Vagina (tissue), 2 donors: ENCODE data around the gene CAST. TPM values are rescaled to one million over a fixed set of nuclear protein-coding genes. Genes with fewer than 3 reads are reported as not detected.

Experiments used
- DNase-seq, 2 donors: peaks; one replicate each; pipeline ENCODE4 v3.0.0-alpha.2; 2017; ENCODE audit errors: extremely low spot score in 2 of 2
- H3K27ac ChIP-seq: fragments of 200-600 bp; sonication (generic); one replicate; pipeline ENCODE4 v1.5.1; 2019
- H3K27me3 ChIP-seq: fragments of 200-600 bp; sonication (generic); one replicate; pipeline ENCODE4 v1.5.1; 2019
- H3K36me3 ChIP-seq, 2 donors: fragments of 200-600 bp; sonication (generic); one replicate each; pipeline ENCODE4 v1.5.1; 2017 to 2019
- H3K4me1 ChIP-seq: fragments of 200-600 bp; sonication (generic); one replicate; pipeline ENCODE4 v1.5.1; 2019
- H3K4me3 ChIP-seq, 2 donors: fragments of 200-600 bp; sonication (generic); 1 replicate in 1 of 2; 2 replicates in 1 of 2; pipeline ENCODE4 v1.5.1; 2016 to 2019
- H3K9me3 ChIP-seq: fragments of 200-600 bp; sonication (generic); one replicate; pipeline ENCODE4 v1.5.1; 2019
- POLR2A ChIP-seq, 2 donors: fragments of 450-650 bp; IDR thresholded peaks; one replicate each; pipeline ENCODE4 v1.6.1; 2017; ENCODE audit warnings: antibody characterized with exemption in 2 of 2, mild to moderate bottlenecking in 2 of 2, moderate library complexity in 2 of 2
- POLR2AphosphoS5 ChIP-seq, 2 donors: sonication (generic); formaldehyde crosslinking; IDR thresholded peaks; one replicate each; pipeline ENCODE4 v1.9.0; 2017; ENCODE audit warnings: antibody characterized with exemption in 2 of 2, mild to moderate bottlenecking in 2 of 2, low read depth in 1 of 2; ENCODE audit not compliant: insufficient read depth in 1 of 2
- intact Hi-C: fragments of 100-400 bp; cut with DNase I; formaldehyde crosslinking; loops from one replicate; pipeline ENCODE4 v1.15.1; 2023
- total RNA-seq: library from RNA; depleted of rRNA; stranded (reverse); fragments of >200 nt; gene quantifications from one replicate; pipeline ENCODE4 v1.2.3, GENCODE V29; 2016
- TF ChIP-seq, protein P1 (sequence below), 3 experiments: fragments of 450-650 bp in 2 of 3; fragments of 200-600 bp in 1 of 3; sonication (generic) in 1 of 3; IDR thresholded peaks; one replicate each; pipeline ENCODE4 v1.5.1; 2017 to 2019; ENCODE audit warnings: antibody characterized with exemption in 3 of 3, mild to moderate bottlenecking in 2 of 3, moderate library complexity in 2 of 3

The CAST gene
- total RNA-seq, 1 donor from 2014 or later: 309 TPM

- Histone ChIP-seq H3K27ac (no peak overlapping the region), H3K4me3 (no peak overlapping the region), H3K9me3 (no peaks in the 10 kb centered on the region), H3K27me3 (no peaks in the 10 kb centered on the region), H3K36me3 (no peaks in the 10 kb centered on the region), H3K4me1 (no peaks in the 10 kb centered on the region)
- TF ChIP-seq POLR2AphosphoS5 (IDR thresholded peaks at IDR 0.05; ENCODE audit: insufficient read depth in 1 of 2, low read depth in 1 of 2): no peak
- no peak for TF ChIP-seq POLR2A (IDR thresholded peaks at IDR 0.05)
- TF ChIP-seq, protein P1, sequence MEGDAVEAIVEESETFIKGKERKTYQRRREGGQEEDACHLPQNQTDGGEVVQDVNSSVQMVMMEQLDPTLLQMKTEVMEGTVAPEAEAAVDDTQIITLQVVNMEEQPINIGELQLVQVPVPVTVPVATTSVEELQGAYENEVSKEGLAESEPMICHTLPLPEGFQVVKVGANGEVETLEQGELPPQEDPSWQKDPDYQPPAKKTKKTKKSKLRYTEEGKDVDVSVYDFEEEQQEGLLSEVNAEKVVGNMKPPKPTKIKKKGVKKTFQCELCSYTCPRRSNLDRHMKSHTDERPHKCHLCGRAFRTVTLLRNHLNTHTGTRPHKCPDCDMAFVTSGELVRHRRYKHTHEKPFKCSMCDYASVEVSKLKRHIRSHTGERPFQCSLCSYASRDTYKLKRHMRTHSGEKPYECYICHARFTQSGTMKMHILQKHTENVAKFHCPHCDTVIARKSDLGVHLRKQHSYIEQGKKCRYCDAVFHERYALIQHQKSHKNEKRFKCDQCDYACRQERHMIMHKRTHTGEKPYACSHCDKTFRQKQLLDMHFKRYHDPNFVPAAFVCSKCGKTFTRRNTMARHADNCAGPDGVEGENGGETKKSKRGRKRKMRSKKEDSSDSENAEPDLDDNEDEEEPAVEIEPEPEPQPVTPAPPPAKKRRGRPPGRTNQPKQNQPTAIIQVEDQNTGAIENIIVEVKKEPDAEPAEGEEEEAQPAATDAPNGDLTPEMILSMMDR (IDR thresholded peaks at IDR 0.05): no peak
- no peak for DNase-seq
- intact Hi-C loops: loop anchor here (10.0 kb wide), 2 partner anchors 95 to 545 kb away; no protein-coding TSS in a partner anchor
These were observed 42.2 kb upstream of the CAST start for GRCh38 chr5:96619946-96620345.

DNA sequence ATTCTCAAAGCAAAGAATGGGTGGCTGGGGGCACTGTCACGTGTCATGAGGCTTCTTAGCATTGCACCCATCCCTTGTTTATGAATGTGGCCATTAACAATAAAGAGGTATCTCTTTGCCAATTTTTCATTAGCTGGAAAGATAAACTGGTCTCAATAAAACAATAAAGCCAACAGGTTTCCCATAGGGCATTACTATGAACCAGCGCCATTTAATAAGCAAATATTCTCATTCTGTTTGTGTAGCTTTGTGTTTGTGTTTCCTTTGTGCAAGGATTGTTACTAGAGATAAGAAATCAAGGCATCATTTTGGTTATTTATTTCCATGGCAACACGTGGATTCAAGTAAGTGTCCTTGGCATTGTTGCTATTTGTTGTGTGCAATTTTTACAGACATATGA is 37.6 kb upstream of the CAST start:
- Histone ChIP-seq H3K9me3 (no peaks in the 10 kb centered on the region), H3K27me3 (no peaks in the 10 kb centered on the region), H3K27ac (no peak overlapping the region), H3K36me3 (no peaks in the 10 kb centered on the region), H3K4me3 (no peak overlapping the region), H3K4me1 (no peaks in the 10 kb centered on the region)
- intact Hi-C loops: no loop called here
- DNase-seq: no peak
- no peak for TF ChIP-seq POLR2A (IDR thresholded peaks at IDR 0.05)
- TF ChIP-seq, protein P1 (IDR thresholded peaks at IDR 0.05): no peak
- no peak for TF ChIP-seq POLR2AphosphoS5 (IDR thresholded peaks at IDR 0.05; ENCODE audit: insufficient read depth in 1 of 2, low read depth in 1 of 2)

DNA sequence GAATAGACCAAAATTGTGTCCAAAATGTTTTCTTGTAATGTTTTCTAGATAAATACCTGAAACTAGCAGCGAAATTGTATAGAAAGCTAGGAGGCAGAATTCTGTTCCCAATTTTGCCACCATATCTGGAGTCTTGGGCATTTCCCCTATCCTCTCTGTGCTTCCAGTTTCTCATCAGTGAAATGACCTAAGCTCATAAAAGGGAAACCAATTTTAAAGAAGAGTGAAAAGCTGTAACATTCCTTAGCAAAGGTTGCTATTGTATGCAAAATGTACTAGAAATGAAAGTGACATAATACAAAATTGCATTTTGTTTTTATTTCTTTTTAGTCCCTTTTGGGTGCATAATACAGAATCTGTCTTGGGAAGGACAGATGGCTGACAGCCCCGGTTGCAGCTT is 36.8 kb upstream of the CAST start:
- no peaks in the 10 kb centered on the region for H3K36me3 ChIP-seq
- TF ChIP-seq POLR2A (IDR thresholded peaks at IDR 0.05) (no peak), POLR2AphosphoS5 (IDR thresholded peaks at IDR 0.05; ENCODE audit: insufficient read depth in 1 of 2, low read depth in 1 of 2) (no peak)
- TF ChIP-seq, protein P1 (IDR thresholded peaks at IDR 0.05): no peak
- H3K4me1 ChIP-seq: peaks cover 4% of the 10 kb centered on the region
- H3K27me3 ChIP-seq: no peaks in the 10 kb centered on the region
- H3K27ac ChIP-seq: no peak overlapping the region
- no peaks in the 10 kb centered on the region for H3K9me3 ChIP-seq
- DNase-seq: no peak
- intact Hi-C loops: no loop called here
- H3K4me3 ChIP-seq: no peak overlapping the region

DNA sequence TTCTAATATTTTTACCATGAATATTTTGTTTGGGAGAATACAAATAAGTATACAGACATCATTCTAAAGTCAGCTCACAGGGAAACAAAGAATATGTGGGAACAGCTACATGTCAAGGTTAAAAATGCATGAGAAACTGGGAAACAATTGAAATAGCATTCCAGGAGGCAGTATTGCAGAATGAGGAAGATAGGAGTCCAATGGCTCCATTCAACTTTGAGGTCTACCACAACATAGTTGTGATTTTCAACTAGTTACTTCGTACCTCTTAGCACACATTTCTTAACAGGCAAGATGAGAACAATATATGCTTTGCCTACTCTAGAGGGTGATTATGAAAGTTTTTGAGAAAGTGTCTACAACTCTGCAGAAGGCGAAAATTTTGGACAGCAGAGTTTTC is 35.2 kb upstream of the CAST start:
- no peak for DNase-seq
- Histone ChIP-seq H3K27ac (no peak overlapping the region), H3K9me3 (no peaks in the 10 kb centered on the region), H3K36me3 (no peaks in the 10 kb centered on the region), H3K4me1 (peaks cover 7% of the 10 kb centered on the region), H3K4me3 (no peak overlapping the region), H3K27me3 (no peaks in the 10 kb centered on the region)
- intact Hi-C loops: no loop called here
- TF ChIP-seq POLR2AphosphoS5 (IDR thresholded peaks at IDR 0.05; ENCODE audit: insufficient read depth in 1 of 2, low read depth in 1 of 2) (no peak), POLR2A (IDR thresholded peaks at IDR 0.05) (no peak)
- TF ChIP-seq, protein P1 (IDR thresholded peaks at IDR 0.05): no peak

GRCh38 chr5:96627792-96628398 is 34.3 kb upstream of the CAST start:
- no peak overlapping the region for H3K4me3 ChIP-seq
- peaks cover 7% of the 10 kb centered on the region for H3K4me1 ChIP-seq
- TF ChIP-seq, protein P1 (IDR thresholded peaks at IDR 0.05): no peak
- TF ChIP-seq POLR2A (IDR thresholded peaks at IDR 0.05) (no peak), POLR2AphosphoS5 (IDR thresholded peaks at IDR 0.05; ENCODE audit: insufficient read depth in 1 of 2, low read depth in 1 of 2) (peak in 1 of 2 donors; percentile 26)
- H3K27ac ChIP-seq: no peak overlapping the region
- H3K9me3 ChIP-seq: no peaks in the 10 kb centered on the region
- intact Hi-C loops: no loop called here
- no peaks in the 10 kb centered on the region for H3K36me3 ChIP-seq
- H3K27me3 ChIP-seq: no peaks in the 10 kb centered on the region
- DNase-seq: no peak
